Medulla oblongata (tissue), 1 donor: Measurements from ENCODE around the gene UNC119.

Experiments
- DNase-seq: peaks from one replicate; pipeline ENCODE4 v3.0.0-alpha.2; 2015; ENCODE audit errors: extremely low spot score

Gene UNC119

GRCh38 chr17:28544402-28545140 is 7.9 kb downstream of the UNC119 start:
- DNase-seq: no peak

GRCh38 chr17:28541439-28541838 is 11.0 kb downstream of the UNC119 start:
- no peak for DNase-seq

DNA sequence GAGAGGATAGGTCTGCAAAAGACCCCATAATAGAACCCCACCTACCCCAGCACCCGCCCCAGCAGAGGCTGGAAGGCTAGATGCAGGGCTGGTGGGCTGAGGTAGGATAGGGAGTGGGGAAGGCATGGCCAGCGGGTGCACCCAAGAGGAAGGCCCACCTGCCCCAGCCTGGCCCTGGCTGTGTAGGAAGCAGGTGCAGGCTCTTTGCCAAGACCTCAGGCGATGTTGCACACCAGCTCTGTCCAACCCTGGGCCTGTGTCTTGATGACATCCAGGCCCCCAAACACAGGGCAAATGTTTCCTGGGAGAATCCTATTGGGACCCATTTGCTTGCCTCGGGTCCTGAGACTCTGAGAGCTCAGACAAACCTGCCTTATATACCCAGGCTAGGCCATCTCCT is 12.2 kb downstream of the UNC119 start:
- no peak for DNase-seq

- DNase-seq: no peak
These were observed 14.0 kb downstream of the UNC119 start for GRCh38 chr17:28538296-28538895.

GRCh38 chr17:28537219-28537610 is 15.2 kb downstream of the UNC119 start:
- no peak for DNase-seq

GRCh38 chr17:28536532-28537218 is 15.7 kb downstream of the UNC119 start:
- no peak for DNase-seq

DNA sequence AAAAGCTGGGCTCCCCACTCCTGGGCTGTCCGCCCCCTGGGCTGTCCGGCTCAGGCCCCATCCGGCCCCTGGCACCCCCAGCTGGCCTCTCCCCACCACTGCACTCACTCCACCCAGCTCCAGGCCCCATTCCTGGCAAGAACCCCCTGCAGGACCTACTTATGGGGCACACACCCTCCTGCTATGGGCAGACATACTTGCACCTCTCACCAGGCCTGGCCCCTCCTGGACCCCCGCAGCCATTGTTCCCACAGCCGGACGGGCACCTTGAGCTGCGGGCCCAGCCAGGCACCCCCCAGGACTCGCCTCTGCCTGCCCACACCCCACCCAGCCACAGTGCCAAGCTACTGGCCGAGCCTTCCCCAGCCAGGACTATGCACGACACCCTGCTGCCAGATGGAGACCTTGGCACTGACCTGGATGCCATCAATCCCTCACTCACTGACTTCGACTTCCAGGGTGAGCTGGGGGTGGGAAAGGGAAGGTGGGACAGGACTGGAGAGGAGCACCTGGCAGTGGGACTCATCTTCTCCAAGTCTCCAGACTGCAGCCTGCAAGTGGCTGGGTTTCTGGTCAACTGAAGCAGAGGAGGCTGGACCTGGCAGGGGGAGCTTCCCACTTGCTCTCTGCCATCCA is 17.6 kb downstream of the UNC119 start:
- DNase-seq: no peak

DNA sequence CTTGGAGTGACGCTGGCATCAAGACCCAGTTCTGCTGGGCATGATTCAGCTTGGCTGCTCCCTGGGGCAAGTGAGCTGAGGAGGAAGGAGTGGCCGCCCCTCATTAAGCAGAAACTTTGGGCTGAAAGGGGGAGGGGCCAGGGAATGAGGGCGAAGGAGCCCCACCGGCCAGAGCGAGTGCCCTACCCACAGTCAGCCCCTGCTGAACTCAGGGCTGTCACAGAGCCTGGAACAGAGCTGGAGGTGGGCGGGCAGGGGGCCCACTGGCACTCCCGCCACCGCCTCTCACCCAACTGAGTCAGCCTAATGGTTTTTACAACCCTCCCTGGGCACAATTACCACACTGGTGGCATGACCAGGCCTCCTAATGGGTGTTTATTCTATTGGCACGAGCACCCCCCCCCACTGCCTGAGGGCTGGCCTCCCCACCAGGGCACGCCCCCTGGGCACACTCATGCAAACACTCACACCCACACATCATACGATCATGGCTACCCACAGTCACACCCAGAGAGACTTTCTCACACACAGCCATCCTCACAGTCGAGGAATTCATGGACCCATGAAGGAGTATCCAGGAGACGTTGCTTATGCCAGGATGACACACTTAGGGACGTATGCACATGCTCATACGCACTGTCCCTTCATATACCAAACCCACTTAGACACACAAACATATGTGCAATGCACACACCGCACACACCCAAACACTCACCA is 19.2 kb downstream of the UNC119 start:
- no peak for DNase-seq

DNA sequence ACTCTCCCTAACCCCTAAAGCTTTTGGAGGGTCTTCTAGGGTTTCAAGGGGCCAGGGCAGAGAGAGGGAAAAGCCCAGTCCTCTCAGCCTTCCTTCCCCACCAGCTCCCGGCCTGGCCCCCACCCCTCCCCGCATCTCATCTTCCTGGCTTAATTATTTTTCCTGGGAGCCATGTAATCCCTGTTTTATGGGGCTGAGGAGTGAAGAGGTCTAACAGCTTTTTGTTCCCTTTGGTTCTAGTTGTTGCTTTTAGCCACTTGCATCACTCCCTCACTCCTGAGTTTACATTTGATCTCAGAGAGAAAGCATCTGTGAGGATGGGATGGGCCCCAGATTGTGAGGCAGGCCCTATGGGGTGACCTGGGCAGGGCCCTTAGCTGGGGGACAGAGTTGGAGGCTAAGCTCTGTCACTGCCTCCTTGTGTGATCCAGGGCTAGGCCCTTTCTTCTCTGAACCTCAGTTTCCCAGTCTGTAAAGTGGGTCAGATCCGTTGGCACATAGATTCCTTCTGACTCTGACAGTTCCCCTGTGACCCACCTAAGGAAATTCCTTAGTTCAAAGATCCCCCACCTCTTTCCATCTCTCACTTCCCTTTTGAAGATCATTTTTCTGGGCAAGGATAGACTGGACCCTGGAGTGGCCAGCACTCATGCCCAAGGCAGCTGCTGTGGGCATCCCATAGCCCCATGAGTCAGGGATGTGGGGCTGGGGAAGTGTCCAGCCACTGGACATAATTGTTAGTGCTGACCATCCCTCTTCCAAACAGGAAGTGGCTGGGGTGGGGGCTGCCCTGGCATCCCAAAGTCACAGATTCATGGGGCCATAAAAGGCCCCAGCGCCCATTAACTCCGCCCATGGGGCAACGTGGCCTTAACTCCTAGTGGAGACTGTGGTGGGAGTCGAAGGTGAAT is 20.1 kb downstream of the UNC119 start:
- DNase-seq: no peak

DNA sequence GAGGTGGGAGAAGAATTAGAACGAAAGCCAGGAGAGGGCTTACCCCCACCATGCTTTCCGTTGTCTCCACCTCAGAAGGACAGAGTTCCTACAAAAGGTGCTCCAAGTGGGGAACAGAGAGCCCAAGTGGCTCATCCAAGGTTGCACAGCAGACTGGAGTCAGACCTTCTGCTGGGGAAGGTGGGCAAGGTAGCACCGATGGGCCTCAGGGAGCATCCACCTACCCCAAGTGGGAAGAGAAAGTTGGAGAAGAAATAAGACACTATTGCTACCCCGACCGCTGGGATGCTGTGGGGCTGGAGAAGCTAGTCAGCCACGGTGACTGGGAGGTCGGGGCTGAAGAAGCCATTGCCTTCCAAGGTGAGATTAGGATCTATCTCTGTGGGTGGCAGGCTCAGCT is 21.5 kb downstream of the UNC119 start:
- no peak for DNase-seq

DNA sequence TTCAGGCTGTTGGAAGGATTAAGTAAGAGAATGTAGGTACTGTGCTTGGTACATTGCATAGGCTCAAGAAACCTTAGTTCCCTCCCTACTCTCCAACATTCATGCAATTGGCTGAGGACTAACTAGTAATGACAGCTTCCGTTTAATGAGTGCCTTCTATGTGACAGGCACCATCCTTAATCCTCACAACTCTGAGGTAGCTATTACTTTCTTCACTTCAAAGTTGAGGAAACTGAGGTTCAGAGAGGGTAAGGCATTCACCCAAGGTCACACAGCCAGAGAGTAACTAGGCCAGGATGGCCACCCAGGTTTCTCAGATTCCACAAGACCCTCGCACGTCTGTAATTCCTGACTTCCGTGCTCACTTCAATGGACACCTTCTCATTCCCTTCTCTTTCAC is 22.2 kb downstream of the UNC119 start:
- no peak for DNase-seq

DNA sequence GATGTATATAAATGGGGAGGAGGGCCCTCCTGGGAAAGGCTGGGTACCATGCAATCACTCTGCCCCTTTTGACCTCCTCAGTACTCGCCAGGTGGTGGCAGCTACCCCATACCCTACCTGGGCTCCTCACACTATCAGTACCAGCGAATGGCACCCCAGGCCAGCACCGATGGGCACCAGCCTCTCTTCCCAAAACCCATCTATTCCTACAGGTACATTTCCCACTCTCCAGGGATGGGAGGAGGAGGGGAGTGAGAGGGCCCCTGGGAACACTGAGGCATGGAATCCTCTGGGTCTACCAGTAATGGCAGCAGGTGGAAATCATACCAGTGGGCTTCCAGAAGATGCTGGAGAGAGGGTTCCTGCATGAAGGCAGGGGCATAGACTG is 23.4 kb downstream of the UNC119 start:
- DNase-seq: no peak

- DNase-seq: no peak
These were observed 24.0 kb downstream of the UNC119 start for GRCh38 chr17:28528327-28529012.

GRCh38 chr17:28527859-28528258 is 24.6 kb downstream of the UNC119 start:
- DNase-seq: no peak

DNA sequence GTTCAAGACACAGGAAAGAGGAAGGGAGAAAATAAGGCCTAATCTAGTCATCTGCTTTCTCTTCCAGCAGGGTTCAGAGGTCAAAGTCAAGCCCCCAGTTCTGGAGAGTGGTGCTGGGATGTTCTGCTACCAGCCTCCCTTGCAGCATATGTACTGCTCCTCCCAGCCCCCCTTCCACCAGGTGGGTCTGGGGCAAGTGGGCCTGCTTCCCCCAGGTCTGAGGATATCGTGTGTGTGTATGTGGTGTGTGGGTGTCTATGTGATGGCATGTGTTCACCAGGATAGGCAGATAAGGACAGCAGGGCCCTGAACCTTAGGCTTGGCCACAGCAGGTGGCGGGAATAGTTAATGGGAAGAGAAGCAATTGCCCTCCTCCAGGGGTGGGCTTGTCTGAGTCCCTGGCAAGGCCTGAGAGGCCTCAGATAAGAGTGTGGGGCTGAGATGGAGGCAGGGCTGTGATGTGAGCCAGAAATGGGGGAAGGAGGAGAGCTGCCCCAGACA is 25.2 kb downstream of the UNC119 start:
- no peak for DNase-seq

DNA sequence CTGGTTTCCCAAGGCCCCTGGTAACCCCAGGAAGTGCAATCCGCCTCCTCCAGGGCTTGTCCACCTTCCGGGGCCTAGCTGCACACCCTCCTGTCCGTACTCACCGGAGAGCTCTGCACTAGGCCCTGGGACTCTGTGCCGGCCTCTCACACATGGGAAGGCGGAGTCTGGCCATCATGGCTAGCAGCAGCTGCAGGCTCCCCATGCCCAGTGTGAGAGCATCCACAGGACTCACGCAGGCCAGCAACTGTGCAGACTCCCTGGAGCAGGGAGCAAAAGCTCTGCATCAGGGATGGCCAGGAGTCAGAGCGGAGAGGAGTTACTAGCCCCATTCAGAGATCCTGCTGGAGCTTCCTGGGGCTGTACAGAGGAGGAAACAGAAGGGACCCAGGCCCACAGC is 26.0 kb downstream of the UNC119 start:
- DNase-seq: no peak

- DNase-seq: no peak
These were observed 27.7 kb downstream of the UNC119 start for GRCh38 chr17:28524476-28525424.

DNA sequence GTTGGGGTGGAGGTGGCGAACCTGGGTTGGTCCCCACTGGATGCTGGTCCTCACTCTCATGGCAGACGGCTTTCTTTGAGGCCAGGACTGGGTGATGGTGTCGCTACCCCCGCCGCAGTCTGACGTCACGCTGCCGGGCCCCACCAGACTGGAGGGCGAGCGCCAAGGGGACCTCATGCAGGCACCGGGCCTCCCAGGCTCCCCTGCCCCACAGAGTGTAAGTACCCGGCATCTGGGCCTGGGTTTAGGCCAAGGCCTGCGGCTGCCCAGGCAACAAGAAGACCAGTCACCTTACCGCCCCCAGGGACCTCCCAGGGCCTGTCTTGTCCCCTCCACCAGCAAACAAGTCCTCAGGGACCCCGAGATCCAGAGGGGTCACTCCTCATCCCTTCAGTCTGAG is 28.5 kb downstream of the UNC119 start:
- no peak for DNase-seq

DNA sequence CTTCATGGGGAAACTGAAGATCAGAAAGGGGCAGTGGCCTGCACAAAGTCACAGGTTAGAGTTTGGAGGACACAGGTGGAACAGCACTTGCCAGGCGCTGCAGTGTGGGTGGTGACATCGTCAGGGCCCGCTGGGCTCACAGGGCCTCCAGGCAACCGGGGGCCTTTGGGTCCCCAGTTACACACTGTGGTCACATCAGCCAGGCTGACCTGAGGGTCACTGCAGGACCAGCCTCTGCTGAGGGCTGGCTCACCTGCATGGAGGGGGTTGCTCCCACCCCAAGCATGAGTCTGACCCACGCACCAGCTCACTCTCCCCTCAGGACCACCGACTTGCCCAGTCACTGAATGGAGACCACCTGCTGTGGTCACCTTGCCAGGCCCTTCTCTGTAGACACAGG is 29.2 kb downstream of the UNC119 start:
- DNase-seq: no peak
